Mesendoderm (in vitro differentiated cells): Measurements from ENCODE around the gene FABP3.

Experiments used
- DNase-seq: peaks from one replicate; pipeline ENCODE4 v3.0.0; 2013
- H2AK5ac ChIP-seq: 2 replicates; pipeline ENCODE4 v1.6.1; 2013; ENCODE audit warnings: low read length, inconsistent platforms
- H2BK120ac ChIP-seq: 2 replicates; pipeline ENCODE4 v1.6.1; 2013; ENCODE audit warnings: low read depth, mild to moderate bottlenecking, low read length, moderate library complexity, mixed read lengths
- H2BK15ac ChIP-seq: replicated peaks from 2 replicates; pipeline ENCODE4 v1.6.1; 2013; ENCODE audit warnings: low read depth, mild to moderate bottlenecking, moderate library complexity
- H2BK5ac ChIP-seq: 2 replicates; pipeline ENCODE4 v1.6.1; 2013; ENCODE audit warnings: low read length, inconsistent platforms
- H3K18ac ChIP-seq: 2 replicates; pipeline ENCODE4 v1.6.1; 2013; ENCODE audit warnings: mild to moderate bottlenecking, low read length, mixed read lengths
- H3K23ac ChIP-seq: one replicate; pipeline ENCODE4 v1.6.1; 2013; ENCODE audit warnings: low read length
- H3K27ac ChIP-seq: 2 replicates; pipeline ENCODE4 v1.5.1; 2013; ENCODE audit warnings: low read depth, mild to moderate bottlenecking, inconsistent platforms, low read length, moderate library complexity
- H3K27me3 ChIP-seq: 2 replicates; pipeline ENCODE4 v1.6.1; 2013; ENCODE audit warnings: low read length, control low read depth, mild to moderate bottlenecking, inconsistent platforms; ENCODE audit not compliant: insufficient read depth, poor library complexity
- H3K36me3 ChIP-seq: 2 replicates; pipeline ENCODE4 v1.6.1; 2013; ENCODE audit warnings: low read length, inconsistent platforms; ENCODE audit not compliant: control insufficient read depth, insufficient read depth
- H3K4ac ChIP-seq: one replicate; pipeline ENCODE4 v1.6.1; 2013; ENCODE audit warnings: low read depth, mild to moderate bottlenecking, low read length, moderate library complexity
- H3K4me1 ChIP-seq: 2 replicates; pipeline ENCODE4 v1.6.1; 2013; ENCODE audit warnings: low read depth, low read length, inconsistent platforms; ENCODE audit not compliant: control insufficient read depth
- H3K4me2 ChIP-seq: 2 replicates; pipeline ENCODE4 v1.6.1; 2013; ENCODE audit warnings: low read length
- H3K4me3 ChIP-seq: 2 replicates; pipeline ENCODE4 v1.5.1; 2013; ENCODE audit warnings: mild to moderate bottlenecking, low read length
- H3K56ac ChIP-seq: one replicate; pipeline ENCODE4 v1.6.1; 2013; ENCODE audit warnings: low read length
- H3K79me1 ChIP-seq: 2 replicates; pipeline ENCODE4 v1.6.1; 2013; ENCODE audit warnings: low read length, inconsistent platforms
- H3K79me2 ChIP-seq: 2 replicates; pipeline ENCODE4 v1.6.1; 2013; ENCODE audit warnings: mild to moderate bottlenecking, low read length; ENCODE audit not compliant: control insufficient read depth, insufficient read depth
- H3K9ac ChIP-seq: 2 replicates; pipeline ENCODE4 v1.6.1; 2013; ENCODE audit warnings: low read length, inconsistent platforms
- H4K5ac ChIP-seq: one replicate; pipeline ENCODE4 v1.6.1; 2013; ENCODE audit warnings: low read length
- H4K8ac ChIP-seq: one replicate; pipeline ENCODE4 v1.6.1; 2013; ENCODE audit warnings: low read depth, mild to moderate bottlenecking, control low read depth, low read length, moderate library complexity
- WGBS: extraction: QIAGEN DNeasy Blood & Tissue Kit; methylation state at CpG from one replicate; pipeline ENCODE4 v1.1.7; 2013; ENCODE audit warnings: low lambda C conversion rate, missing lambda C conversion rate; ENCODE audit not compliant: insufficient coverage; ENCODE audit errors: extremely low coverage; 5-methylcytosine and 5-hydroxymethylcytosine counted together

The FABP3 gene

GRCh38 chr1:31344503-31344902, 28.4 kb downstream of the FABP3 start:
- no peak overlapping the region for H3K4me3 ChIP-seq
- H3K27ac ChIP-seq, result no peak overlapping the region
- H2BK15ac ChIP-seq, result no peak overlapping the region
- no peak overlapping the region for H4K5ac ChIP-seq
- H3K4me1 ChIP-seq, result no peaks in the 10 kb centered on the region
- DNase-seq, result no peak
- no peak overlapping the region for H2BK5ac ChIP-seq
- no peaks in the 10 kb centered on the region for H3K79me2 ChIP-seq
- H3K23ac ChIP-seq, result no peak overlapping the region
- H2BK120ac ChIP-seq, result no peak overlapping the region
- H3K9ac ChIP-seq, result no peak overlapping the region
- no peak overlapping the region for H4K8ac ChIP-seq
- H2AK5ac ChIP-seq, result no peak overlapping the region
- no CpG with 5 or more reads among the region's 1 CpG for WGBS
- no peaks in the 10 kb centered on the region for H3K79me1 ChIP-seq
- no peaks in the 10 kb centered on the region for H3K36me3 ChIP-seq
- no peak overlapping the region for H3K4me2 ChIP-seq
- H3K56ac ChIP-seq, result no peak overlapping the region
- H3K18ac ChIP-seq, result no peak overlapping the region
- no peaks in the 10 kb centered on the region for H3K27me3 ChIP-seq
- no peak overlapping the region for H3K4ac ChIP-seq

DNA sequence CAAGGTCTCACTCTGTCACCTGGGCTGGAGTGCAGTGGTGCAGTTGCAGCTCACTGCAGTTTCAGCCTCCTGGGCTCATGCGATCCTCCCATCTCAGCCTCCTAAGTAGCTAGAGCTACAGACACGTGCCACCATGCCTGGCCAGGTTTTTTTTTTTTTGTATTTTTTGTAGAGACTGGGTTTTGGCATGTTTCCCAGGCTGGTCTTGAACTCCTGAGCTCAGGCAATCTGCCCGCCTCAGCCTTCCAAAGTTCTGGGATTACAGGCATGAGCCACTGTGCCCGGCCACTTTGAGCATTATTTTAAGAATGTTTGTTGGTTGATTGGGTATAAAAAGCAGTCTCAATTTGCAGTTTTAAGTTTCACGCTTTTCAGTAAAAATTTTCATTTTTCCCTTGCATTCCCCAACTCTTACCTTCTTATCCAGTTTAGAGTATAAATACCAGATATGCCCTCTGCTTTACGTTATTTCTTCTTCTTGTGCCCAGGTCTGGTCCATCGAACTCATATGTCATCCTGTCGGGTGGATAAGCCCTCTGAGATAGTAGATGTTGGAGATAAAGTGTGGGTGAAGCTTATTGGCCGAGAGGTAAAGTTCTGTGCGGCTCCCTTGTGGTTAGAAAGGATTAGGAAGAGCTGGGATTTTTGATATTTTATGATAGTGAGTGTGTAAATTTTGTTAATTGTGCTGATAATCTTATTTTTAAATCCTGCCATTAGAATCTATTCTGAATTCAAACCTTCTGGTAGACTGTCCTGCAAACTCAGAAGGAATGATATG, 36.0 kb downstream of the FABP3 start:
- H3K79me1 ChIP-seq, result no peaks in the 10 kb centered on the region
- H2BK120ac ChIP-seq, result no peak overlapping the region
- no peaks in the 10 kb centered on the region for H3K36me3 ChIP-seq
- no peak overlapping the region for H3K4me2 ChIP-seq
- no peak for DNase-seq
- no peak overlapping the region for H2BK5ac ChIP-seq
- H2AK5ac ChIP-seq, result no peak overlapping the region
- no peaks in the 10 kb centered on the region for H3K27me3 ChIP-seq
- no peaks in the 10 kb centered on the region for H3K79me2 ChIP-seq
- H4K5ac ChIP-seq, result no peak overlapping the region
- H3K4ac ChIP-seq, result no peak overlapping the region
- WGBS, result 100% methylated on average over 1 of the region's 10 CpGs
- no peak overlapping the region for H3K18ac ChIP-seq
- no peak overlapping the region for H3K27ac ChIP-seq
- no peak overlapping the region for H3K4me3 ChIP-seq
- no peak overlapping the region for H3K23ac ChIP-seq
- H2BK15ac ChIP-seq, result no peak overlapping the region
- no peak overlapping the region for H3K9ac ChIP-seq
- H4K8ac ChIP-seq, result no peak overlapping the region
- no peaks in the 10 kb centered on the region for H3K4me1 ChIP-seq
- H3K56ac ChIP-seq, result no peak overlapping the region

- no peak overlapping the region for H2AK5ac ChIP-seq
- no peak overlapping the region for H2BK15ac ChIP-seq
- H3K36me3 ChIP-seq, result no peaks in the 10 kb centered on the region
- no peak overlapping the region for H3K23ac ChIP-seq
- no peak overlapping the region for H3K4me2 ChIP-seq
- H3K79me1 ChIP-seq, result no peaks in the 10 kb centered on the region
- no peak overlapping the region for H3K4me3 ChIP-seq
- H3K4me1 ChIP-seq, result no peaks in the 10 kb centered on the region
- peak; percentile 57 for DNase-seq
- no peak overlapping the region for H3K4ac ChIP-seq
- H4K5ac ChIP-seq, result no peak overlapping the region
- H3K27me3 ChIP-seq, result no peaks in the 10 kb centered on the region
- H3K18ac ChIP-seq, result no peak overlapping the region
- no peak overlapping the region for H3K27ac ChIP-seq
- H2BK5ac ChIP-seq, result no peak overlapping the region
- H2BK120ac ChIP-seq, result no peak overlapping the region
- no peak overlapping the region for H3K56ac ChIP-seq
- H3K79me2 ChIP-seq, result no peaks in the 10 kb centered on the region
- no peak overlapping the region for H3K9ac ChIP-seq
- H4K8ac ChIP-seq, result no peak overlapping the region
Observed at GRCh38 chr1:31335007-31335406, 37.9 kb downstream of the FABP3 start.

GRCh38 chr1:31327381-31327780, 45.5 kb downstream of the FABP3 start:
- Histone ChIP-seq H4K8ac (no peak overlapping the region), H3K9ac (no peak overlapping the region), H3K23ac (no peak overlapping the region), H3K4me1 (no peaks in the 10 kb centered on the region), H3K18ac (no peak overlapping the region), H3K4me3 (no peak overlapping the region), H3K79me2 (no peaks in the 10 kb centered on the region), H4K5ac (no peak overlapping the region), H3K27ac (no peak overlapping the region), H3K27me3 (no peaks in the 10 kb centered on the region), H2AK5ac (no peak overlapping the region), H3K36me3 (no peaks in the 10 kb centered on the region), H2BK120ac (no peak overlapping the region), H2BK15ac (no peak overlapping the region), H3K79me1 (no peaks in the 10 kb centered on the region), H2BK5ac (no peak overlapping the region), H3K56ac (no peak overlapping the region), H3K4ac (no peak overlapping the region), H3K4me2 (no peak overlapping the region)
- no CpG with 5 or more reads among the region's 3 CpGs for WGBS
- no peak for DNase-seq

DNA sequence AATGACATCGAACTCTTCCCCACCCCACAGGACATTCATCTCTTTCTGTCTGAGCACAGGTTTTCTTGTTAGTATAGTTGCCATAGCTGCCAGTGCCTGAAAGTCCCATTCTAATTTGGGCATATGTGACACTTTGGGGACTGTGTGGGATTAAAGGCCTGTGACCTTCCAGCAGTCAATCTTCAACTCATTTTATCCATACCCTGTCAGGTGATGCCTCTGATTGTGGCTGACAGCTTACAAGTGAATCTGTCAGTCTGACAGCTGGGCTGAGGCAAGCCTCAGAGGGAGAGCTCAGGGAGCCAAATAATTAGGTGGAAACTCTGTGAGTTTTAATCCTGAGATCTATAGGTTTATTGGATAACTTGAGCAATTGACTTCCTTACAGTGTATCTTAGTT, 46.4 kb downstream of the FABP3 start:
- H3K4ac ChIP-seq, result no peak overlapping the region
- H3K4me3 ChIP-seq, result no peak overlapping the region
- H3K27me3 ChIP-seq, result no peaks in the 10 kb centered on the region
- no peak overlapping the region for H3K9ac ChIP-seq
- no peaks in the 10 kb centered on the region for H3K79me1 ChIP-seq
- no peak overlapping the region for H3K23ac ChIP-seq
- H3K27ac ChIP-seq, result no peak overlapping the region
- no peak overlapping the region for H2BK5ac ChIP-seq
- no peak for DNase-seq
- no peak overlapping the region for H2AK5ac ChIP-seq
- no peak overlapping the region for H2BK15ac ChIP-seq
- H3K56ac ChIP-seq, result no peak overlapping the region
- no CpG with 5 or more reads among the region's 1 CpG for WGBS
- H3K18ac ChIP-seq, result no peak overlapping the region
- H4K8ac ChIP-seq, result no peak overlapping the region
- H3K79me2 ChIP-seq, result no peaks in the 10 kb centered on the region
- no peak overlapping the region for H2BK120ac ChIP-seq
- no peak overlapping the region for H3K4me2 ChIP-seq
- no peak overlapping the region for H4K5ac ChIP-seq
- no peaks in the 10 kb centered on the region for H3K4me1 ChIP-seq
- no peaks in the 10 kb centered on the region for H3K36me3 ChIP-seq

GRCh38 chr1:31324992-31325391, 47.9 kb downstream of the FABP3 start:
- H3K36me3 ChIP-seq, result no peaks in the 10 kb centered on the region
- H3K56ac ChIP-seq, result no peak overlapping the region
- no peak overlapping the region for H2BK15ac ChIP-seq
- H3K18ac ChIP-seq, result no peak overlapping the region
- no peak overlapping the region for H2AK5ac ChIP-seq
- H4K5ac ChIP-seq, result no peak overlapping the region
- H3K9ac ChIP-seq, result no peak overlapping the region
- no peaks in the 10 kb centered on the region for H3K27me3 ChIP-seq
- no peak overlapping the region for H2BK120ac ChIP-seq
- no peak overlapping the region for H4K8ac ChIP-seq
- H3K79me1 ChIP-seq, result no peaks in the 10 kb centered on the region
- no peak overlapping the region for H3K23ac ChIP-seq
- H3K27ac ChIP-seq, result no peak overlapping the region
- no peaks in the 10 kb centered on the region for H3K4me1 ChIP-seq
- H2BK5ac ChIP-seq, result no peak overlapping the region
- no CpG with 5 or more reads among the region's 3 CpGs for WGBS
- H3K4me3 ChIP-seq, result no peak overlapping the region
- DNase-seq, result no peak
- H3K4ac ChIP-seq, result no peak overlapping the region
- H3K79me2 ChIP-seq, result no peaks in the 10 kb centered on the region
- H3K4me2 ChIP-seq, result no peak overlapping the region
